Choroid plexus epithelial cell (primary cell): ENCODE results near the gene AKR1C1.
A peak's percentile ranks its signal among the peaks of the same experiment; 100 is the strongest.
"Not testable (repeated sequence)": the region's sequence is repeated elsewhere in the genome, so short reads cannot be mapped to it uniquely, and the experiment has no call there.

Source experiments
- DNase-seq: peaks from one replicate; pipeline ENCODE4 v3.0.0-alpha.2; 2010; ENCODE audit warnings: low read depth
- H3K4me3 ChIP-seq: 2 replicates; pipeline ENCODE4 v1.5.1; 2011; ENCODE audit warnings: low read depth, mild to moderate bottlenecking, control low read depth, low read length, moderate library complexity
- TF ChIP-seq, protein P1 (sequence below): conservative IDR thresholded peaks from 2 replicates; pipeline ENCODE4 v1.5.1; 2011; ENCODE audit warnings: low read depth, mild to moderate bottlenecking, control low read depth, inconsistent platforms, low read length, moderate library complexity

The AKR1C1 gene

DNA sequence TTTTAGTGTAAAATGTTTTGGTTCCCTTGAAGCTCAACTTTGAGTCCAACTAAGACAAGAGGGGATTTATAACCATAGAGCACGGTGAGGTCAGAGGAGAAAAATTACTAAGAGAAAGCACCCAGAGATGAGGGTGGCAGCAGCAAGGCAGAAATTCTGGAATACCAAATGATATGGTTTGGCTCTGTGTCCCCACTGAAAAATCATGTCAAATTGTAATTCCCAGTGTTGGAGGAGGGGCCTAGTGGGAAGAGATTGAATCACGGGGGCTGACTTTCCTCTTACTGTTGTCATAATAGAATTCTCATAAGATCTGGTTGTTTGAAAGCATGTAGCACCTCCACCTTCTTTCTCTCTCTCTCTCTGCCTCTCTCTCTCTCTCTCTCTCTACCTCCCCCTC lies 19.4 kb upstream of the AKR1C1 start:
- DNase-seq = no peak
- TF ChIP-seq, protein P1, sequence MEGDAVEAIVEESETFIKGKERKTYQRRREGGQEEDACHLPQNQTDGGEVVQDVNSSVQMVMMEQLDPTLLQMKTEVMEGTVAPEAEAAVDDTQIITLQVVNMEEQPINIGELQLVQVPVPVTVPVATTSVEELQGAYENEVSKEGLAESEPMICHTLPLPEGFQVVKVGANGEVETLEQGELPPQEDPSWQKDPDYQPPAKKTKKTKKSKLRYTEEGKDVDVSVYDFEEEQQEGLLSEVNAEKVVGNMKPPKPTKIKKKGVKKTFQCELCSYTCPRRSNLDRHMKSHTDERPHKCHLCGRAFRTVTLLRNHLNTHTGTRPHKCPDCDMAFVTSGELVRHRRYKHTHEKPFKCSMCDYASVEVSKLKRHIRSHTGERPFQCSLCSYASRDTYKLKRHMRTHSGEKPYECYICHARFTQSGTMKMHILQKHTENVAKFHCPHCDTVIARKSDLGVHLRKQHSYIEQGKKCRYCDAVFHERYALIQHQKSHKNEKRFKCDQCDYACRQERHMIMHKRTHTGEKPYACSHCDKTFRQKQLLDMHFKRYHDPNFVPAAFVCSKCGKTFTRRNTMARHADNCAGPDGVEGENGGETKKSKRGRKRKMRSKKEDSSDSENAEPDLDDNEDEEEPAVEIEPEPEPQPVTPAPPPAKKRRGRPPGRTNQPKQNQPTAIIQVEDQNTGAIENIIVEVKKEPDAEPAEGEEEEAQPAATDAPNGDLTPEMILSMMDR = no peak
- no peak overlapping the region for H3K4me3 ChIP-seq

DNA sequence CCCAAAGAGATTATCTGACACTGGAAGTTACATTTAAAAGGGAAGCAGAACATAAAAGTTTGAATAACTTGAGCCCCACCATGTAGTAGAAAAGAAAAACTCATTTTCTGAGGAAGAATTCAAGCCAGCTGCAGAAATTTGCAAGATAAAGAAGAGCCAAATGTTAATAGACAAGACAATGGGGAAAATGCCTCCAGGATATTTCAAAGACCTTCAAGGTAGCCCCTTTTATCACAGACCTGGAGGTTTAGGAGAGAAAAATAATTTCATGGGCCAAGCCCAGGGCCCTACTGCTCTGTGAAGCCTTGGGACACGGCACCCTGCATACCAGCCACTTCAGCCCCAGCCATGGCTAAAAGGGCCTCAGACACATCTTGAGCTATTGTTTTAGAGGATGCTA lies 18.4 kb upstream of the AKR1C1 start:
- TF ChIP-seq, protein P1 = no peak

DNA sequence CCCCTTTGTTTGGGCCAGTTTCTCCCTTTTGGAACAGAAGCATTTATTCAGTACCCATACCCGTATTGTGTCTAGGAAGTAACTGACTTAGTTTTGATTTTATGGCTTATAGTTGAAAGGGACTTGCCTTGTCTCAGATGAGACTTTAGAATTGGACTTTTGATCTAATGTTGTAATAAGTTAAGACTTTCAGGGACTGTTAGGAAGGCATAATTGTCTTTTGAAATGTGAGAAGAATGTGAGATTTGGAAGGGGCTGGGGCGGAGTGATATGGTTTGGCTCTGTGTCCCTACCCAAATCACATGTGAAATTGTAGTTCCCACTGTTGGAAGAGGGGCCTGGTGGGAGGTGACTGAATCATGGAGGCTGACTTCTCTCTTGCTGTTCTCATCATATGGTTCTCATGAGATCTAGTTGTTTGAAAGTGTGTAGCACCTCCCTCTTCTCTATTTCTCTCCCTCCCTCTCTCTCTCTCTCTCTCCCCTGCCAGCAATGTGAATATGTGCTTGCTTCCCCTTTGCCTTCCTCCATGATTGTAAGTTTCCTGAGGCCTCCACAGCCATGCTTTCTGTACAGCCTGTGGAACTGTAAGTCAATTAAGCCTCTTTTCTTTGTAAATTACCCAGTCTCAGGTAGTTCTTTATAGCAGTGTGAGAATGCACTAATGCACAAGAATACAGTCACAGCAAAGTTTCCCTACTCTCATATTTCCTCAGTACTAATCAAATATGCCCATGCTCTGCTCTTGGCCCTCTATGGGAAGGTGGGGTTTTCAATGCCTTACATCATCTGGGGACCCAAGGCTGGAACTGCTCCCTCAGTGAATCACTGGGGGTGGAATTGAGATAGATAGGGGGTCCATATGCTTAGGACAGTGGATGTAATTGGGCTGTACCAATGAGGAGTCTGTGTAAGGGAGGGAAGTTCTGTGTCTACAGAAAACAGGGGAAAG lies 17.2 kb upstream of the AKR1C1 start:
- DNase-seq = no peak
- TF ChIP-seq, protein P1 = no peak

More for the DNA sequence above, 18.4 kb upstream of the AKR1C1 start:
- H3K4me3 ChIP-seq = no peak overlapping the region
- no peak for DNase-seq

DNA sequence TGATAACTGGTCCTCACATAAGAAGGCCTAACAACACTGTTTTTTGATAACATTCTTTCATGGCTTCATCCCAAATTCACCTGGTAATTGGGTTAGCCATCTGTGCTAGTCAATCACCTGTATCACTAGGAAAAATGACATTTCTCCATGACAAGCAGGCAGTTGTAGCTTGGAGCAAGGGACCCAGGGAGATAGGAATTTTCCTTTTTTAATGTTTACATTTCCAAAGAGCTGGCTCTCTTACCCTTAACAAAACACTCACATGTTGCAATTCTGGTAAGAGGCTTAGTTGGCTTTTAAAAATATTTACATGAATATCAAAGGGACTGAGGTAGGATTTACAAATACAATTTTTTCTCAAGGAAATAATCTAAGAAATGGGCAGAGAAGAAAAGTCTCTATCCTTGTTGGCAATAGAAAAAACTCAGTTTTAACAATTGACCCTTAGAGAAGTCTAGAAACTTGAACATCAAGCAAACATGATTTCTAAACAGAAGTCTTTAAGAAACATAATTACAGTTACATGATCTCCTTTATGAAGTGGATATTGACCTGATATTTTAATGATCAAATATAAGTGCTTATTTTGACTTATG lies 16.1 kb upstream of the AKR1C1 start:
- H3K4me3 ChIP-seq = no peak overlapping the region
- TF ChIP-seq, protein P1 = no peak
- DNase-seq = peak; percentile 59

More for the DNA sequence above, 17.2 kb upstream of the AKR1C1 start:
- H3K4me3 ChIP-seq = no peak overlapping the region

DNA sequence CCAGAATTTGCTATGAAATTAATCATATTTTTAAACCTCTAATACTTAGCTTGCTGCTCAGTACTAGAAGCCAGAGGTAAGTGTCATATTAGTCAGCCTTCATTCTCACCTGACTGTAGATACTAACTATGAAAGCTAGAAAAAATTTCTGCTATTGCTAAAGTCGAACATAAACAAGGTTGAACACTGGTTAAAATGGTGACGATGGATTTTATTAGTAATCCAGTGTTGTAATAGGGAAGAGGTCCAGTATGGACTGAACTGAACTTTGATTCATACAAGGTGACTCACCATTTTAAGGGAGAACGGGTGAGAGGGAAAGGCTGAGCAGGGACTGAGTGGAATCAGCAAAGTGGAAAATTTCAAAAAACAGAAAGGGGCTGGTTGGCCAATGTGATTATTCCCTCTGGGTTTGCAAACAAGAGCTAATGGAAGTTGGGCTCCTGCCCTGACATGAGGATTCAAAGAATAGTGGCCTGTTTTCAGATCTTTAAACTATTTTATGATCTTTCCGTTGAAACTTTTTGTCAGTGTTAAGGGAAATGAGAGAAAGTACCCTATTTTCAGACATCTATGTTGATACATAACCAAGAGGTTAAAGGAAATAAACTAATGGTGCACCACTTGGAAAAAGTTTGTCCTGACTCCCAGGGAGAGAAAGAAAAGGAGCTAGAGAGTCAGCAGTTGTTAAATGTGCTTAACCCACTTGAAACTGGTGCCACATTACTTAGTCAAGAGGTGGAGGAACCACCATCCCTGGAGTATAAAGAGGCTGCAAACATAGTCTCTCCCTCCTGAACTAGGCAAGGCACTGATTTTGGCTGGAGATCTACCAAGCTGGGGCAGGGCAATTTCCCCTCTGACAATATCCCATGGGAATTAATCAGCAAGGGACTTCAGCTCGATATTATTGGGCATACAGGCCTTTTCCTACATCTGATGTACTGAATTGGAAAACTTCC lies 15.3 kb upstream of the AKR1C1 start:
- TF ChIP-seq, protein P1 = no peak
- peak; percentile 97 for DNase-seq
- H3K4me3 ChIP-seq = no peak overlapping the region

DNA sequence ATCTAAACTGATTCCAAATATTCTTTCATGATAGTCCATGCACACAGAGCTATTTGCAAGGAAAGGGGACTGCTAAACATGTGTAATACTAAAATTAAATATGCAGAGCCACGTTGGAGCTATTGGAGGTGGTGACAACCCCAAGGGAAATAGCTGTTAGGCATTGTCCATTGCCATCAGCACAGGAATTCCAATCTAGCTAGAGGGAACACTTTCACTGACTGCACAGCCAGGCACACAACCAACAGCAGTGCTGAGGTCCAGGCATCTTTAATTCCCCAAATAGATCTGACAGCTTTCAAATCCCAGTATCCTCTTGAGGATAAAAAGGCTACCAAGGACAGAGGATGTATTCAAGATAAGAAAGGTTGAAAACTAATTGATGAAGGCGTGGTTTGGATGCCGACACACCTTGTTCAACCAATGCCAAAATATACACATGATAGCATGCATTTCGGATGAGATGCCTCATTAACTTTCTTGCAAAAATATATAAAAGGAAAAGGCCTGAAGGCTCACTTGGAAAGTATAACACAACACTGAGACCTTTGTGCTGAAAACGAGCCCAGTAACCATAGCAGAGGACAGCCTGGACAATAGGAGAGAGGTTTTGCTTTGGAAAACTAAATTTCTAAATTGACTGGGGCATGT lies 11.6 kb upstream of the AKR1C1 start:
- not testable (repeated sequence) for DNase-seq

More for the DNA sequence above, 11.6 kb upstream of the AKR1C1 start:
- H3K4me3 ChIP-seq = not testable (repeated sequence)
